Measurements from ENCODE around the gene SULF2.

Gene SULF2

DNA sequence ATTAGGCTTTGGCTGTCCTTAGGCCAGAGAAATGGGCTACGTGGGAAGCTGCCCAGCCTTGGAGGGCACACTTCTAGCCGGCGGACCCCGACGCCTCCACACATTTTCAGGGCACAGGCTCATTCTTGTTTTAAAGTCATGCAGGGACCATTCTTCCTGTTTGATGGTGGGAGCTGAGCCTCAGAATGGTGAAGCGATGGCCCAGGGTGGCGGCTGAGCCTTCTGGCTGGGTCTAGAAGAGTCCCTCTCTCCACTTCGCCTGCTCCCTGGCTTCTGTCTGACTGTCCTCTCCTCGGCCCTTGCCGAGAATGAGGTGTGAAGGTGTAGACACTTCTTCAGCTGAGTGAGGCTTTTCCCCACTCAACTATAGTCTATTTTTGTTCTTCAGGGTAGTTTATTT, 114.4 kb downstream of the SULF2 start:
- TF ChIP-seq CTBP1 (IDR thresholded peaks at IDR 0.05; ENCODE audit: borderline replicate concordance): no peak
- no peak for TF ChIP-seq ZNF384 (IDR thresholded peaks at IDR 0.05)
- no peak for TF ChIP-seq SP1 (IDR thresholded peaks at IDR 0.05)
- no peak for TF ChIP-seq L3MBTL2 (conservative IDR thresholded peaks at IDR 0.05)
- TF ChIP-seq BHLHE40 (IDR thresholded peaks at IDR 0.05; ENCODE audit: borderline replicate concordance): no peak
- TF ChIP-seq HDGF (IDR thresholded peaks at IDR 0.05; ENCODE audit: borderline replicate concordance): no peak
- TF ChIP-seq FOXA1 (IDR thresholded peaks at IDR 0.05): no peak
- no peak for TF ChIP-seq LEF1 (IDR thresholded peaks at IDR 0.05; ENCODE audit: borderline replicate concordance)
- no peak for TF ChIP-seq NFRKB (IDR thresholded peaks at IDR 0.05)
- TF ChIP-seq, protein P1, sequence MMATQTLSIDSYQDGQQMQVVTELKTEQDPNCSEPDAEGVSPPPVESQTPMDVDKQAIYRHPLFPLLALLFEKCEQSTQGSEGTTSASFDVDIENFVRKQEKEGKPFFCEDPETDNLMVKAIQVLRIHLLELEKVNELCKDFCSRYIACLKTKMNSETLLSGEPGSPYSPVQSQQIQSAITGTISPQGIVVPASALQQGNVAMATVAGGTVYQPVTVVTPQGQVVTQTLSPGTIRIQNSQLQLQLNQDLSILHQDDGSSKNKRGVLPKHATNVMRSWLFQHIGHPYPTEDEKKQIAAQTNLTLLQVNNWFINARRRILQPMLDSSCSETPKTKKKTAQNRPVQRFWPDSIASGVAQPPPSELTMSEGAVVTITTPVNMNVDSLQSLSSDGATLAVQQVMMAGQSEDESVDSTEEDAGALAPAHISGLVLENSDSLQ (IDR thresholded peaks at IDR 0.05): no peak
- DNase-seq (ENCODE audit: extremely low spot score): no peak
- POLR2A ChIA-PET: no interaction called here
- CTCF ChIA-PET: no interaction called here

DNA sequence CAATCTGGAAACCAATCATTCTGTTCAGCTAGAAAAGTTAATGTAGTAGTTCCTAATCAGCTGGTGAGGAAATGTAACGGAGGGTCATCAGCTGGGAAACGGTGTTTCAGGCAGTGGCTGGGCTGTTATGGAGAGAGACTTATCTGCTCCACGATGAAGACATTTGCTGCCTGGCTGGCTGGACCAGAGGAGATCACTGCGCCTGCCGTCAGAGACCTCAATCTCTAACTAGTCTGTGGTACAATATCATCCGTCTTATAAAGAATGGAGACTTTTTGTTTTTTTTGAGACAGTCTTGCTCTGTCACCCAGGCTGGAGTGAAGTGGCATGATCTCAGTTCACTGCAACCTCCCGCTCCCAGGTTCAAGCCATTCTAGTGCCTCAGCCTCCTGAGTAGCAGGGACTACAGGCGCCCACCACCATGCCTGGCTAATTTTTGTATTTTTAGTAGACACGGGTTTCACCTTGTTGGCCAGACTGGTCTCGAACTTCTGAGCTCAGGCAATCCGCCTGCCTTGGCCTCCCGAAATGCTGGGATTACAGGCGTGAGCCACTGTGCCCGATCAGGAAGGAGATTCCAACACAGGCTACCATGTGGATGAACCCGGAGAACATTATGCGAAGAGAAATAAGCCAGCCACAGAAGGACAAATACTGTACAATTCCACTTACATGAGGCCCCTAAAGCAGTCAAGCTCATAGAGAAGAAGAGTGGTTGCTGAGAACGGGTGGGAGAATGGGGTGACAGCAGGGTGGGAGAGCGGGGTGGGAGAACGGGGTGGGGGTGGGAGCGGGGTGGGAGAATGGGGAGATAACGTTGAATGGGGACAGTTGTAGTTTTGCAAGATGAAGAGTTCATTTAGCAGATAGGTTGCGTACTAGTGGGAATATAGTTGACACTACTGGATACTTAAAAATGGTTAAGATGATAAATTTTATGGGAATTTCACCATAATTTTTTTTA, 115.1 kb downstream of the SULF2 start:
- CTCF ChIA-PET: interaction anchor here (0.8 kb wide), 1 partner anchor 950 kb away, joined by 3 read pairs; no protein-coding TSS in a partner anchor
- POLR2A ChIA-PET: no interaction called here
- TF ChIP-seq NFRKB (IDR thresholded peaks at IDR 0.05) (no peak), TARDBP (IDR thresholded peaks at IDR 0.05) (no peak), ARNT (IDR thresholded peaks at IDR 0.05) (no peak), SUZ12 (IDR thresholded peaks at IDR 0.05) (no peak), FOXK2 (IDR thresholded peaks at IDR 0.05) (no peak), ELF4 (IDR thresholded peaks at IDR 0.05) (no peak), SP1 (IDR thresholded peaks at IDR 0.05) (no peak), FOXM1 (IDR thresholded peaks at IDR 0.05; ENCODE audit: borderline replicate concordance) (no peak), ZNF384 (IDR thresholded peaks at IDR 0.05) (no peak), LEF1 (IDR thresholded peaks at IDR 0.05; ENCODE audit: borderline replicate concordance) (no peak), FOXA1 (IDR thresholded peaks at IDR 0.05) (no peak), HDGF (IDR thresholded peaks at IDR 0.05; ENCODE audit: borderline replicate concordance) (no peak), CTBP1 (IDR thresholded peaks at IDR 0.05; ENCODE audit: borderline replicate concordance) (no peak), BHLHE40 (IDR thresholded peaks at IDR 0.05; ENCODE audit: borderline replicate concordance) (no peak)
- TF ChIP-seq, protein P1 (IDR thresholded peaks at IDR 0.05): no peak
- no peak for DNase-seq (ENCODE audit: extremely low spot score)

DNA sequence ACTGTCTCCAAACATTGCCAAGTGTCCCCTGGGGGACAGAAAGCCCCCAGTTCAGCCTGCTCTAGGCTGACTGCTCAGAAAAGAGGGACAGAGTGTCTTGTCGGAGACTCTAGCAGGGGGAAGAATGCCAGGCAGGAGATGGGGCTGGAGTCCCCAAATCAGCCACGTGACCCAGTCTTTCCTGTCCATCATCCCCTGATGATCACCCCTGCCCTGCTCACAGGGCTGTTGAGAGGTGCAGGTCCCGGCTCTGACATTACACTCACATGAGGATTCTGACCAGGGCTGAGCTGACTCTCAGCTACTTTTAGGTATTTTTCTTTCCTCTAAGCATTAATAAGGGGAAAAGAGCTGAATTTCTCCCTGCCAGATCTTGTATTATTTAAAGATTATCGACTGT, 115.8 kb downstream of the SULF2 start:
- POLR2A ChIA-PET: no interaction called here

DNA sequence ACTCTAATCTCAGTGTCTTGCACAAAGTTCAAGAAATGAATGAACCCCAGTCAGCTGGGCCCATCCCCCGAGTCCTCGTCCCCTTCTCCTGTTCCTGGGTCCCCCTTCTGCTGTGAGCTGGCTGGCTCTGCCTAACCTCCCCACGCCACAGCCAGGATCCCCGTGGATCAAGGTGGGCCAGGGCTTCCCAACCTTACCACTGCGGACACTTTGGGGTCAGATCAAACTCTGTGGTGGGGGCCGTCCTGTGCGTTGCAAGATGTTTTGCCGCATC, 116.2 kb downstream of the SULF2 start:
- no peak for TF ChIP-seq BHLHE40 (IDR thresholded peaks at IDR 0.05; ENCODE audit: borderline replicate concordance)
- TF ChIP-seq L3MBTL2 (conservative IDR thresholded peaks at IDR 0.05): no peak
- TF ChIP-seq HDGF (IDR thresholded peaks at IDR 0.05; ENCODE audit: borderline replicate concordance): no peak
- TF ChIP-seq ELF4 (IDR thresholded peaks at IDR 0.05): no peak
- TF ChIP-seq FOXA1 (IDR thresholded peaks at IDR 0.05): no peak
- no peak for TF ChIP-seq FOXM1 (IDR thresholded peaks at IDR 0.05; ENCODE audit: borderline replicate concordance)
- TF ChIP-seq ZNF384 (IDR thresholded peaks at IDR 0.05): no peak
- no peak for DNase-seq (ENCODE audit: extremely low spot score)
- POLR2A ChIA-PET: no interaction called here
- CTCF ChIA-PET: no interaction called here

More for the DNA sequence above, 115.8 kb downstream of the SULF2 start:
- TF ChIP-seq BHLHE40 (IDR thresholded peaks at IDR 0.05; ENCODE audit: borderline replicate concordance) (no peak), CTBP1 (IDR thresholded peaks at IDR 0.05; ENCODE audit: borderline replicate concordance) (no peak), TARDBP (IDR thresholded peaks at IDR 0.05) (no peak), ELF4 (IDR thresholded peaks at IDR 0.05) (no peak), SUZ12 (IDR thresholded peaks at IDR 0.05) (no peak), FOXA1 (IDR thresholded peaks at IDR 0.05) (no peak), NFRKB (IDR thresholded peaks at IDR 0.05) (no peak)
- TF ChIP-seq, protein P1 (IDR thresholded peaks at IDR 0.05): no peak
- CTCF ChIA-PET: interaction anchor here (0.8 kb wide), 1 partner anchor 951 kb away, joined by 3 read pairs; no protein-coding TSS in a partner anchor
- DNase-seq (ENCODE audit: extremely low spot score): no peak

DNA sequence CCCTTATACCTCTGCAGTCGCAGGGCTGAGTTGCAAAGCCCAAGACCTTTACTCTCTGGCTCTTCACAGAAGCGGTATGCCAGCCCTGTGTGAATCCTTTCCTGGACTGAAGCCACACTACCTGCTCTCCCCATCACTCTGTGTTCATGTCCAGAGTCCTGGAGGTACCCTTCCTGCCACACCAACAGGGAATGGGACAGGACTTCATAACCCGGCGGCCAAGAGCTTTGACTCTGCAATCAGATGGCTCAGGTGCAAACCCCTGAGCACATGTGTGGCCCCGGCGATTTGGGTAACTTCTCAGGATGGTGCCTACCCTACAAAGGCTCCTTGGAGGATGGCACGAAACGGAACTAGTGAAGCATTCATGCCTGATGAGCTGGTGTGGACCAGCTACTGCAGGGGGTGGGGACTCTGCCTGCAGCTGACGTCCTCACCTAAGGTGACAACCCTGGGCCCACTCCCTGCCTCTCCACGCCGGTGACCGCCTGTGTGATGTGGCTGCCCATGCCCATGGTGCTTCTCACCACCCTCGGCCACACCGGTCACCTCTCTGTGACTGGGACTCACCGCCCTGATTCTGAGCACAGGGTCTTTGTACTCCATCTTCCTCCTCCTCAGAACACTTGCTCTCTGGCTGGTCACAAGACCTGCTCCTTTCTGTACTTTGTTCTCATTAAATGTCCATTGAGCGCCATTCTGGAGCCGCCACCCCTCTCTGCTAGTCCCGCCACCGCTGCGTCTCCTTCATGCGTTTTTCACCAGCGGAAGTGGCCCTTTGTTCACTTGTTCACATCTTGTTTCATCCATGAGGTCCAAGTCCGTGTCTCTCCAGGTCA, 116.7 kb downstream of the SULF2 start:
- POLR2A ChIA-PET: no interaction called here
- CTCF ChIA-PET: no interaction called here
- DNase-seq (ENCODE audit: extremely low spot score): no peak
- TF ChIP-seq FOXM1 (IDR thresholded peaks at IDR 0.05; ENCODE audit: borderline replicate concordance) (no peak), L3MBTL2 (conservative IDR thresholded peaks at IDR 0.05) (no peak), ARNT (IDR thresholded peaks at IDR 0.05) (no peak), TARDBP (IDR thresholded peaks at IDR 0.05) (no peak), CTBP1 (IDR thresholded peaks at IDR 0.05; ENCODE audit: borderline replicate concordance) (no peak), BHLHE40 (IDR thresholded peaks at IDR 0.05; ENCODE audit: borderline replicate concordance) (no peak), FOXA1 (IDR thresholded peaks at IDR 0.05) (no peak), SP1 (IDR thresholded peaks at IDR 0.05) (no peak), ZNF384 (IDR thresholded peaks at IDR 0.05) (no peak), ELF4 (IDR thresholded peaks at IDR 0.05) (no peak), NFRKB (IDR thresholded peaks at IDR 0.05) (no peak), FOXK2 (IDR thresholded peaks at IDR 0.05) (no peak), LEF1 (IDR thresholded peaks at IDR 0.05; ENCODE audit: borderline replicate concordance) (no peak), SUZ12 (IDR thresholded peaks at IDR 0.05) (no peak)
